Measurements from ENCODE around the gene PRKD2. TPM values are rescaled to one million over a fixed set of nuclear protein-coding genes. Genes with fewer than 3 reads are reported as not detected.
"Not testable (repeated sequence)": the region's sequence is repeated elsewhere in the genome, so short reads cannot be mapped to it uniquely, and the experiment has no call there.

The PRKD2 gene
- total and polyA plus RNA-seq, 2 experiments from 2014 or later: 15.6 to 37.9 TPM

DNA sequence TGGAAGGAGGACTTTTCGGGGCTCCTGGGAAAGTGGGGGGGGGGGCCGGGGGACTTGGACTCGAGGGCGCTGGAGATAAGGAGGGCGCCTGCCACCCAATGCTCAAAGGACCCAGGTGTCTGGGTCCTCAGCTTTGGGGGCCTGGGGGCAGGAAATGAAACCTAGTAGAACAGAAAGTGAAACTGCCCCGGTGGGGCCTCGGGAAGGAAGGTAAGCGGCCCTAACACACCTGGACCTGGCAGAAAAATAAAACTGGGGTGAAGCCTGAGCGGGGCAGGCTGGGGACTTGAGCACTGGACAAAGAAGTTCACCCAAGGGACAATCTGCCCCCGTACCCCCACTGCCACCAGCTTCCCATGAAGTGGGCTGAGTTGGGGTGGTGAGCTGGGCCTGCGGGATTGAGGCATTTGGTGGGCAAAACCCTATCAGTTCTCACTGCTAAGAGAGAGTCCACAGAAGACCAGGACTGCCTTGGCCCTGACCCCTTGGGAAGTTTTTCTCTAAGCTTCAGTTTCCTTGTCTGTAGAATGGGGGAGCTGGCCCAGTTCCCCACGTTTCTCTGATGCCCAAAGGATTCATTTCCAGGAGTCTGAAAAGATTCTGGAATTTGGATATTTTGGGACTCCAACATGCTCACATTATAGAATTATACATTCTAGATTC is 2.3 kb downstream of the PRKD2 start:
- TF ChIP-seq, protein P1, sequence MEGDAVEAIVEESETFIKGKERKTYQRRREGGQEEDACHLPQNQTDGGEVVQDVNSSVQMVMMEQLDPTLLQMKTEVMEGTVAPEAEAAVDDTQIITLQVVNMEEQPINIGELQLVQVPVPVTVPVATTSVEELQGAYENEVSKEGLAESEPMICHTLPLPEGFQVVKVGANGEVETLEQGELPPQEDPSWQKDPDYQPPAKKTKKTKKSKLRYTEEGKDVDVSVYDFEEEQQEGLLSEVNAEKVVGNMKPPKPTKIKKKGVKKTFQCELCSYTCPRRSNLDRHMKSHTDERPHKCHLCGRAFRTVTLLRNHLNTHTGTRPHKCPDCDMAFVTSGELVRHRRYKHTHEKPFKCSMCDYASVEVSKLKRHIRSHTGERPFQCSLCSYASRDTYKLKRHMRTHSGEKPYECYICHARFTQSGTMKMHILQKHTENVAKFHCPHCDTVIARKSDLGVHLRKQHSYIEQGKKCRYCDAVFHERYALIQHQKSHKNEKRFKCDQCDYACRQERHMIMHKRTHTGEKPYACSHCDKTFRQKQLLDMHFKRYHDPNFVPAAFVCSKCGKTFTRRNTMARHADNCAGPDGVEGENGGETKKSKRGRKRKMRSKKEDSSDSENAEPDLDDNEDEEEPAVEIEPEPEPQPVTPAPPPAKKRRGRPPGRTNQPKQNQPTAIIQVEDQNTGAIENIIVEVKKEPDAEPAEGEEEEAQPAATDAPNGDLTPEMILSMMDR (IDR thresholded peaks at IDR 0.05; ENCODE audit: poor library complexity): no peak
- TF ChIP-seq EZH2 (IDR thresholded peaks at IDR 0.05; ENCODE audit: borderline replicate concordance) (no peak), EZH2phosphoT487 (IDR thresholded peaks at IDR 0.05; ENCODE audit: low read depth, severe bottlenecking, unreplicated experiment) (no peak)
- no peaks in the 10 kb centered on the region for H3K9me2 ChIP-seq (replicated peaks; ENCODE audit: insufficient read depth)
- peak overlapping the region; percentile 91 for H3K27ac ChIP-seq
- H3K4me2 ChIP-seq: peak overlapping the region; percentile 90
- H3K79me2 ChIP-seq: peaks cover 40% of the 10 kb centered on the region
- peak overlapping the region; percentile 72 for H2AFZ ChIP-seq
- DNase-seq (ENCODE audit: low spot score): no peak
- H3K9me3 ChIP-seq (ENCODE audit: low read depth): no peaks in the 10 kb centered on the region
- WGBS (ENCODE audit: low lambda C conversion rate, missing lambda C conversion rate): 15% methylated on average over 10 of the region's 12 CpGs
- no peaks in the 10 kb centered on the region for H4K20me1 ChIP-seq (ENCODE audit: insufficient read depth, poor library complexity, severe bottlenecking)
- peaks cover 11% of the 10 kb centered on the region for H3K4me1 ChIP-seq (ENCODE audit: insufficient read depth)
- peak overlapping the region; percentile 94 for H3K4me3 ChIP-seq
- H3K36me3 ChIP-seq (replicated peaks; ENCODE audit: insufficient read depth, low read depth): no peaks in the 10 kb centered on the region
- no peaks in the 10 kb centered on the region for H3K27me3 ChIP-seq

DNA sequence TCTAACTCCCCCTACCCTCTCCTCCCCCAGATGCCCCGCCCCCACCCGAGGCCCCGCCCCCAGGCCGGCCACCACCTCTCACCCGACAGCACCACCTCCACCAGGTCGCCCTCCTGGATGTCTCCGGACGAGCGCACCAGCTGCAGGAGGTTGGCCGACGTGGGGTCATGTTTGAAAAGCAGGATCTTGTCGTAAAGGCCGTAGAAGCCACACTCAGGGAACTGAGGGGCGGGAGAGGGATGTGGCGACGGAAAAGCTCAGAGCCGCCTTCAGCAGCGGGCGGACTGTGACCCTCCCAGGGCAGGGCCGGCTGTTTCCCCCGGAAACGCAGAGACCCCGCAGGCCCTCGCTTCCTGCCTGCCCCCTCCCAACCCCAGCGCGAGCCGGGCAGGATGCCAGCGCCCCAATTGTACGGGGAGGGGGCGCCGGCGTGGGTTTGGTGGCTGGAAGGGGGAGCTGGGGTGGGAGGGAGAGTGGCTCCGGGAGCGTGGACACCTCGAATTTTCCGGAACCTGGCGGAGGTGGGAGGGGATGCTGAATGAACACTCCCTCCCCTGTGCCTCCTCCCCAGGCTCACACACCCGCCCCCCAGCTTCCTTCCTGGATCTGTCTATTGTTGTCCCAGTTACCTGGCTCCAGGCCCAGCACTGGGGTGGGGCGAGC is 3.0 kb downstream of the PRKD2 start:
- Histone ChIP-seq H3K9me3 (ENCODE audit: low read depth) (no peaks in the 10 kb centered on the region), H3K79me2 (peaks cover 40% of the 10 kb centered on the region), H3K27ac (peak overlapping the region; percentile 91), H3K4me3 (peak overlapping the region; percentile 94), H3K4me2 (peak overlapping the region; percentile 90), H3K4me1 (ENCODE audit: insufficient read depth) (peaks cover 11% of the 10 kb centered on the region), H4K20me1 (ENCODE audit: insufficient read depth, poor library complexity, severe bottlenecking) (no peaks in the 10 kb centered on the region), H3K36me3 (replicated peaks; ENCODE audit: insufficient read depth, low read depth) (no peaks in the 10 kb centered on the region), H3K9me2 (replicated peaks; ENCODE audit: insufficient read depth) (no peaks in the 10 kb centered on the region), H2AFZ (peak overlapping the region; percentile 72), H3K27me3 (no peaks in the 10 kb centered on the region)
- 4% methylated on average over 22 of the region's 39 CpGs for WGBS (ENCODE audit: low lambda C conversion rate, missing lambda C conversion rate)
- peak; percentile 92 for DNase-seq (ENCODE audit: low spot score)
- TF ChIP-seq EZH2 (IDR thresholded peaks at IDR 0.05; ENCODE audit: borderline replicate concordance): no peak
- TF ChIP-seq EZH2phosphoT487 (IDR thresholded peaks at IDR 0.05; ENCODE audit: low read depth, severe bottlenecking, unreplicated experiment): no peak
- TF ChIP-seq, protein P1 (IDR thresholded peaks at IDR 0.05; ENCODE audit: poor library complexity): no peak

DNA sequence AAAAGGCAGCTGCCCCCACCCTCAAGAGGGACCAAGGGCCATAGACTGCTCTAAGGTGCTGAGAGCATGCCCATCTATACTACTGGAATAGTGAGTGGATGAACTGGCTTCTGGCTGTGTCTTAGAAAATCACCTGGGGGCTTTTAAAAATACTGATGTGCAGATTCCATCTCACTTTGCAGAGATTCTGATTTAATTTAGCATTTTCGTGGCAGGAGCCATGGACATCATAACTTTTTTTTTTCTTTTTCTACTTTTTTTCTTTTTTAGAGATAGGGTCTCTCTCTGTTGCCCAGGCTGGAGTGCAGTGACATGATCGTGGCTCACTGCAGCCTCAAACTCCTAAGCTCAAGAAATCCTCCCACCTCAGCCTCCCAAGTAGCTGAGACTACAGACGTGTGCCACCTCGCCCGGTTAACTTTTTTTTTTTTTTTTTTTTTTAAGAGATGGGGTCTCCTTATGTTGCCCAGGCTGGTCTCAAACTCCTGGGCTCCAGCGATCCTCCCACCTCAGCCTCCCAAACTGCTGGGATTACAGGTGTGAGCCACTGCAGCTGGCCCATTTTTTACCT is 4.1 kb downstream of the PRKD2 start:
- H3K4me1 ChIP-seq (ENCODE audit: insufficient read depth); H3K36me3 ChIP-seq (replicated peaks; ENCODE audit: insufficient read depth, low read depth); H4K20me1 ChIP-seq (ENCODE audit: insufficient read depth, poor library complexity, severe bottlenecking); DNase-seq (ENCODE audit: low spot score); H3K9me2 ChIP-seq (replicated peaks; ENCODE audit: insufficient read depth); H3K9me3 ChIP-seq (ENCODE audit: low read depth); H3K4me3 ChIP-seq; H2AFZ ChIP-seq; H3K27me3 ChIP-seq: not testable (repeated sequence)
- Histone ChIP-seq H3K4me2 (peak overlapping the region; percentile 90), H3K27ac (peak overlapping the region; percentile 91), H3K79me2 (peaks cover 40% of the 10 kb centered on the region)
- WGBS (ENCODE audit: low lambda C conversion rate, missing lambda C conversion rate): 89% methylated on average over 6 of the region's 6 CpGs

DNA sequence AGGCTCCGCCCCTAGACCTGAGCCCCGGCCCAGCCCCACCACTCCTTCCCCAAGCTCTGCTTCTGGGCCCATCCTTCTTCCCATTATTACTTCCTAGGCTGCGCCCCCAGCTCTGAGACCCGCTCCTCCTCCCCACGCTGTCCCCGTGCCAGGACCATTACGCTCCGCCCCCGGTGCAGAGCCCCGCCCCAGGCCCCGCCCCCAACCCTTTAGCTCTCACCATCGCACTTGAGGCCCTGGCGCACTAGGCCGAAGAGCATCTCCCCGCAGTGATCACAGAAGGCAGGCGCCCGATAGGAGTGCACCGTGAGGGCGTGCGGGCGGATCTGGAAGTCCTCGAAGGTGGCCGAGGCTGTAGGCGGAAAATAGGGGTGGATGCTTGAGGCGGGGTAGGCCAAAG is 6.2 kb downstream of the PRKD2 start:
- no peaks in the 10 kb centered on the region for H4K20me1 ChIP-seq (ENCODE audit: insufficient read depth, poor library complexity, severe bottlenecking)
- TF ChIP-seq EZH2phosphoT487 (IDR thresholded peaks at IDR 0.05; ENCODE audit: low read depth, severe bottlenecking, unreplicated experiment) (no peak), EZH2 (IDR thresholded peaks at IDR 0.05; ENCODE audit: borderline replicate concordance) (no peak)
- TF ChIP-seq, protein P1 (IDR thresholded peaks at IDR 0.05; ENCODE audit: poor library complexity): no peak
- peaks cover 26% of the 10 kb centered on the region for H3K79me2 ChIP-seq
- DNase-seq (ENCODE audit: low spot score): no peak
- H3K4me3 ChIP-seq: no peak overlapping the region
- H3K36me3 ChIP-seq (replicated peaks; ENCODE audit: insufficient read depth, low read depth): no peaks in the 10 kb centered on the region
- no peak overlapping the region for H2AFZ ChIP-seq
- peaks cover 4% of the 10 kb centered on the region for H3K4me1 ChIP-seq (ENCODE audit: insufficient read depth)
- no peak overlapping the region for H3K4me2 ChIP-seq
- H3K27me3 ChIP-seq: no peaks in the 10 kb centered on the region
- WGBS (ENCODE audit: low lambda C conversion rate, missing lambda C conversion rate): 98% methylated on average over 17 of the region's 25 CpGs
- no peaks in the 10 kb centered on the region for H3K9me3 ChIP-seq (ENCODE audit: low read depth)
- H3K27ac ChIP-seq: no peak overlapping the region
- H3K9me2 ChIP-seq (replicated peaks; ENCODE audit: insufficient read depth): no peaks in the 10 kb centered on the region
